Astrocyte (in vitro differentiated cells and primary cell): ENCODE measurements around the gene CCL5. TPM values are rescaled to one million over a fixed set of nuclear protein-coding genes. Genes with fewer than 3 reads are reported as not detected.
"Not testable (repeated sequence)": the region's sequence is repeated elsewhere in the genome, so short reads cannot be mapped to it uniquely, and the experiment has no call there.

Experiments used
- DNase-seq: peaks from one replicate; pipeline ENCODE4 v3.0.0-alpha.2; 2010; ENCODE audit warnings: low read depth
- FAIRE-seq: peaks from 2 replicates; lab custom pipeline; 2011; peaks lifted over from hg19 to GRCh38; lab: Jason Lieb, UNC
- H2AFZ ChIP-seq: 2 replicates; pipeline ENCODE4 v1.6.0; 2012; ENCODE audit warnings: low read depth, low read length, inconsistent platforms
- H3K27ac ChIP-seq: 2 replicates; pipeline ENCODE4 v1.5.1; 2011; ENCODE audit warnings: low read depth, low read length, inconsistent platforms
- H3K27me3 ChIP-seq: 2 replicates; pipeline ENCODE4 v1.6.0; 2011; ENCODE audit warnings: low read length, inconsistent platforms; ENCODE audit not compliant: insufficient read depth
- H3K36me3 ChIP-seq: 2 replicates; pipeline ENCODE4 v1.5.1; 2011; ENCODE audit warnings: low read length, inconsistent platforms; ENCODE audit not compliant: insufficient read depth
- H3K4me1 ChIP-seq: 2 replicates; pipeline ENCODE4 v1.5.1; 2011; ENCODE audit warnings: low read length, inconsistent platforms; ENCODE audit not compliant: insufficient read depth
- H3K4me2 ChIP-seq: 2 replicates; pipeline ENCODE4 v1.6.0; 2012; ENCODE audit warnings: low read length, inconsistent platforms
- H3K4me3 ChIP-seq: 2 replicates; pipeline ENCODE4 v1.5.1; 2011; ENCODE audit warnings: low read depth, mild to moderate bottlenecking, low read length, inconsistent platforms; ENCODE audit not compliant: insufficient read depth
- H3K79me2 ChIP-seq: 2 replicates; pipeline ENCODE4 v1.6.0; 2012; ENCODE audit warnings: mild to moderate bottlenecking, low read length, inconsistent platforms; ENCODE audit not compliant: insufficient read depth
- H3K9ac ChIP-seq: 2 replicates; pipeline ENCODE4 v1.6.0; 2012; ENCODE audit warnings: mild to moderate bottlenecking, low read length, inconsistent platforms
- H3K9me3 ChIP-seq: 2 replicates; pipeline ENCODE4 v1.5.1; 2012; ENCODE audit warnings: low read depth, mild to moderate bottlenecking, low read length, inconsistent platforms; ENCODE audit not compliant: insufficient read depth
- H4K20me1 ChIP-seq: 2 replicates; pipeline ENCODE4 v1.6.0; 2012; ENCODE audit warnings: low read length, inconsistent platforms; ENCODE audit not compliant: insufficient read depth
- H3K27ac Mint-ChIP-seq: one replicate; pipeline ENCODE4 v1.8.0; 2021; ENCODE audit warnings: mild to moderate bottlenecking, mixed read lengths; ENCODE audit not compliant: unreplicated experiment
- H3K27me3 Mint-ChIP-seq: one replicate; pipeline ENCODE4 v1.8.0; 2021; ENCODE audit warnings: low read depth, mixed read lengths; ENCODE audit not compliant: unreplicated experiment
- H3K36me3 Mint-ChIP-seq: one replicate; pipeline ENCODE4 v1.8.0; 2021; ENCODE audit warnings: low read depth, mixed read lengths; ENCODE audit not compliant: unreplicated experiment
- H3K4me1 Mint-ChIP-seq: one replicate; pipeline ENCODE4 v1.8.0; 2021; ENCODE audit warnings: low read depth, mixed read lengths; ENCODE audit not compliant: unreplicated experiment
- H3K4me3 Mint-ChIP-seq: one replicate; pipeline ENCODE4 v1.8.0; 2021; ENCODE audit warnings: mild to moderate bottlenecking, moderate library complexity, mixed read lengths; ENCODE audit not compliant: unreplicated experiment
- H3K9me3 Mint-ChIP-seq: one replicate; pipeline ENCODE4 v1.8.0; 2021; ENCODE audit warnings: mild to moderate bottlenecking, mixed read lengths; ENCODE audit not compliant: unreplicated experiment
- EZH2 ChIP-seq: IDR thresholded peaks from 2 replicates; pipeline ENCODE4 v1.6.1; 2012; ENCODE audit warnings: mild to moderate bottlenecking, low read length, inconsistent platforms; ENCODE audit not compliant: insufficient read depth
- total RNA-seq: library from RNA; stranded (reverse); gene quantifications from 2 replicates; pipeline ENCODE4 v1.2.1, GENCODE V29; 2021
- TF ChIP-seq, protein P1 (sequence below): IDR thresholded peaks from 2 replicates; pipeline ENCODE4 v1.5.1; 2011; ENCODE audit warnings: low read depth, mild to moderate bottlenecking, inconsistent platforms, low read length, moderate library complexity; ENCODE audit not compliant: insufficient read depth

CCL5 gene
- total RNA-seq, 1 donor from 2014 or later: 71.3 TPM

- Histone ChIP-seq H3K9me3 (no peaks in the 10 kb centered on the region), H3K4me1 (peaks cover 3% of the 10 kb centered on the region), H3K9ac (no peak overlapping the region), H3K27me3 (no peaks in the 10 kb centered on the region), H4K20me1 (no peaks in the 10 kb centered on the region), H3K4me2 (no peak overlapping the region), H3K27ac (no peak overlapping the region), H2AFZ (no peak overlapping the region), H3K4me3 (no peak overlapping the region), H3K36me3 (no peaks in the 10 kb centered on the region), H3K79me2 (no peaks in the 10 kb centered on the region)
- no peak for FAIRE-seq
- peaks cover 53% of the 10 kb centered on the region for H3K4me1 Mint-ChIP-seq
- H3K4me3 Mint-ChIP-seq: no peak overlapping the region
- no peaks in the 10 kb centered on the region for H3K36me3 Mint-ChIP-seq
- TF ChIP-seq EZH2: no peak
- TF ChIP-seq, protein P1, sequence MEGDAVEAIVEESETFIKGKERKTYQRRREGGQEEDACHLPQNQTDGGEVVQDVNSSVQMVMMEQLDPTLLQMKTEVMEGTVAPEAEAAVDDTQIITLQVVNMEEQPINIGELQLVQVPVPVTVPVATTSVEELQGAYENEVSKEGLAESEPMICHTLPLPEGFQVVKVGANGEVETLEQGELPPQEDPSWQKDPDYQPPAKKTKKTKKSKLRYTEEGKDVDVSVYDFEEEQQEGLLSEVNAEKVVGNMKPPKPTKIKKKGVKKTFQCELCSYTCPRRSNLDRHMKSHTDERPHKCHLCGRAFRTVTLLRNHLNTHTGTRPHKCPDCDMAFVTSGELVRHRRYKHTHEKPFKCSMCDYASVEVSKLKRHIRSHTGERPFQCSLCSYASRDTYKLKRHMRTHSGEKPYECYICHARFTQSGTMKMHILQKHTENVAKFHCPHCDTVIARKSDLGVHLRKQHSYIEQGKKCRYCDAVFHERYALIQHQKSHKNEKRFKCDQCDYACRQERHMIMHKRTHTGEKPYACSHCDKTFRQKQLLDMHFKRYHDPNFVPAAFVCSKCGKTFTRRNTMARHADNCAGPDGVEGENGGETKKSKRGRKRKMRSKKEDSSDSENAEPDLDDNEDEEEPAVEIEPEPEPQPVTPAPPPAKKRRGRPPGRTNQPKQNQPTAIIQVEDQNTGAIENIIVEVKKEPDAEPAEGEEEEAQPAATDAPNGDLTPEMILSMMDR: no peak
- DNase-seq: no peak
- H3K9me3 Mint-ChIP-seq: no peaks in the 10 kb centered on the region
- H3K27me3 Mint-ChIP-seq: no peaks in the 10 kb centered on the region
- H3K27ac Mint-ChIP-seq: peak overlapping the region; percentile 77
These were observed 18.3 kb upstream of the CCL5 start for GRCh38 chr17:35898283-35899070.

GRCh38 chr17:35897772-35898171 lies 17.6 kb upstream of the CCL5 start:
- FAIRE-seq, H2AFZ ChIP-seq, H3K36me3 ChIP-seq, H3K4me2 ChIP-seq, H3K27me3 ChIP-seq, H3K9me3 ChIP-seq, H3K27ac ChIP-seq, H4K20me1 ChIP-seq, H3K27me3 Mint-ChIP-seq, H3K4me1 ChIP-seq, H3K9ac ChIP-seq, H3K79me2 ChIP-seq, H3K4me3 ChIP-seq, H3K9me3 Mint-ChIP-seq, H3K36me3 Mint-ChIP-seq, DNase-seq: not testable (repeated sequence)
- H3K27ac Mint-ChIP-seq: peak overlapping the region; percentile 77
- peak overlapping the region; percentile 54 for H3K4me3 Mint-ChIP-seq
- peaks cover 46% of the 10 kb centered on the region for H3K4me1 Mint-ChIP-seq

DNA sequence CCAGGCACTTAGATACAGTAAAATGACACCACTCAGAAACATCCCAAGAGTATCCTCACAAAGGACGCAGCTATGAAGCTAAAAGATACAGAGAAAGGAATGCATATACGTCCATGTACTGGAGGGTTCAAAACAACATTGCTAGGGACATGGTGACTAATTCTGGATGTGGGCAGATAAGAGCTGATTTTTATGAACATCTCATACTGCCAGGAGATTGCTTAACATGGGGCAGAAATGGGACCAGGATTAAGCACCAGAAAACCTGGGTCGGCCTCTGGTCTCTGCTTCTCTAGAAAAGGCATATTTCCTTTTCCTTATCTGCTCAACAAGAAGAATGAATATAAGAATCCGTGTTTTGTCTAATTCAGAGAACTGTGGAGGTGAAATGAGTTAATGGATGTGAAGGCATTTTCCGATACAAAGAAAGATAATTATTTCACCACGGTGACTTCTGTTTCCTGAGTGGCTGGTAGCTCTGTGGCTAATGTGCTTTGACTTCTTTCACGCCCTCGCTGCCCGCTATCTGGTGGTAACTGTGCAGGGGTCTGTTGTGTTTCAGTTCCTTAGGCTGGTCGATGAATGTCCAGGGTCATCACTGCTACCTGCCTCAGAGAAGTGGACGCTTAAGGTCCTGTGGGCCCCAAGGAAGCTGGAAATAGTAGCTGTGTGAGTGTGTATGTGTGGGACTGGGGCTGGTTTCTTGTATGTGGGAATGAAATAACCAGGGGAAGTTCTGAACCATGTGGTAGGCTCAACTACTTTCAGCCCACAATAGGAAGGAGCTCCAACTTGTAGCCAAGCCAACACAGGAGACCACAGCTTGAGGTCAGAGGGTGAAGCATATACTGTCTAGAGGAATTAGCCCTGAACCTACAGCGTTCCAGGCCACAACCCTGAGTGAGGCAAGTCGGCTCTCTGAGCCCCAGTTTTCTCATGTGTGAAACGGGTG lies 15.8 kb upstream of the CCL5 start:
- H2AFZ ChIP-seq: no peak overlapping the region
- H3K9me3 ChIP-seq: no peaks in the 10 kb centered on the region
- no peaks in the 10 kb centered on the region for H3K36me3 Mint-ChIP-seq
- no peaks in the 10 kb centered on the region for H3K27me3 Mint-ChIP-seq
- H3K4me2 ChIP-seq: no peak overlapping the region
- peak overlapping the region; percentile 35 for H3K4me3 Mint-ChIP-seq
- peaks cover 3% of the 10 kb centered on the region for H3K4me1 ChIP-seq
- no peak overlapping the region for H3K4me3 ChIP-seq
- H3K79me2 ChIP-seq: no peaks in the 10 kb centered on the region
- no peaks in the 10 kb centered on the region for H3K9me3 Mint-ChIP-seq
- no peak for TF ChIP-seq EZH2
- FAIRE-seq (no peak), DNase-seq (peak; percentile 53)
- H3K4me1 Mint-ChIP-seq: peaks cover 44% of the 10 kb centered on the region
- H3K9ac ChIP-seq: no peak overlapping the region
- H3K27me3 ChIP-seq: no peaks in the 10 kb centered on the region
- H3K36me3 ChIP-seq: no peaks in the 10 kb centered on the region
- H3K27ac ChIP-seq: no peak overlapping the region
- H4K20me1 ChIP-seq: no peaks in the 10 kb centered on the region
- H3K27ac Mint-ChIP-seq: peak overlapping the region; percentile 84
